ENCODE results near the gene TBR1.

DNA sequence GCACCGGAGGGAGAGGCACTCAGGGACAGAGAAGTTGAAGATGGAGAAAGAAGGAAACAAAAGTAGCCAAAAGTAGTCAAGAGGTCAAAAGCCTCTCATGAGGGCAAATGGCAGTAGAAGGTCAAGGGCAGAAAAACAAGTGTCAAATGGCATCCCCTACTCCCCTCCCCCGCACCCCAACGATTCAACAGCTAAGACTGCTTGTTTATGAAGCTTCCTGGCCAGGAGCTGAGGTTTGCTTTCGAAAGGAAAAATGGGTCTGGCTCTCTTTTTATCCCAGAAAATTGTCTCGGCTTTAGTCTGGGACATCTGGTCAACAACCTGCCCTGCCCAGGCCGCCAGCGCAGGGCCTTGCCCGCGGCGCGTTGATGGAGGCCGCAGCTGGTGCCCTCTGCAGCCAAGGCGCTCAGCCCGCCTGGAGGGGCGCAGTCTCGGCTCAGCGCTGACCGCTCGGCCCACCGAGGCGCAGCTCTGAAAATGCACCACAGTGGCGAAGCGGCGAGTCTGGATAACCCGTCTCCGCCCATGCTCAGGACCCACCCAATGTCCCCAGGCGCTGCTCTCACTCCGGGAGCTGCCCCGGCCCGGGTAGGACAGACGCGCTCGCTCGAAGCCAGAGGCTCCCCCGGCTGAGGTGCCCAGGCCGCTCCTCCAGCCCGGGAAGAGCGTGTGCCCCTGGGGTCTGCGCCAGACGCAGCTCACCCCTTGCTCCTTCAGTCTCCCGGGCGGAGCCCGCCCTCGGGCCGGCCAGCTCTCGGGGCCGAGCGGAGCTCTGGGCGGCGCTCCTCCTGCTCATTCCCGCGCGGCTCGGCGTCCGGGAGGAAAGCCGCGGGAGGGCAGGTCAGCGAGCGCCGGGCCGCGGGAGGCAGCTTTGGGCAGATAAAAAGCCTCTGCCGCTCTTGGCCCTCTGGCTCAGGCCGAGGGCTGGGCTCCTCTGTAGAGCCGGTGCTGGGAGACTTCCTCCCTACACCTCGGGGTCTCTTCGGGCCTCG lies 1.8 kb upstream of the TBR1 start:
- TF ChIP-seq, protein P1, sequence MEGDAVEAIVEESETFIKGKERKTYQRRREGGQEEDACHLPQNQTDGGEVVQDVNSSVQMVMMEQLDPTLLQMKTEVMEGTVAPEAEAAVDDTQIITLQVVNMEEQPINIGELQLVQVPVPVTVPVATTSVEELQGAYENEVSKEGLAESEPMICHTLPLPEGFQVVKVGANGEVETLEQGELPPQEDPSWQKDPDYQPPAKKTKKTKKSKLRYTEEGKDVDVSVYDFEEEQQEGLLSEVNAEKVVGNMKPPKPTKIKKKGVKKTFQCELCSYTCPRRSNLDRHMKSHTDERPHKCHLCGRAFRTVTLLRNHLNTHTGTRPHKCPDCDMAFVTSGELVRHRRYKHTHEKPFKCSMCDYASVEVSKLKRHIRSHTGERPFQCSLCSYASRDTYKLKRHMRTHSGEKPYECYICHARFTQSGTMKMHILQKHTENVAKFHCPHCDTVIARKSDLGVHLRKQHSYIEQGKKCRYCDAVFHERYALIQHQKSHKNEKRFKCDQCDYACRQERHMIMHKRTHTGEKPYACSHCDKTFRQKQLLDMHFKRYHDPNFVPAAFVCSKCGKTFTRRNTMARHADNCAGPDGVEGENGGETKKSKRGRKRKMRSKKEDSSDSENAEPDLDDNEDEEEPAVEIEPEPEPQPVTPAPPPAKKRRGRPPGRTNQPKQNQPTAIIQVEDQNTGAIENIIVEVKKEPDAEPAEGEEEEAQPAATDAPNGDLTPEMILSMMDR (IDR thresholded peaks at IDR 0.05), result no peak
- no peak for TF ChIP-seq POLR2AphosphoS5 (IDR thresholded peaks at IDR 0.05; ENCODE audit: insufficient read depth in 1 of 2, low read depth in 1 of 2)
- no peak for TF ChIP-seq POLR2A (IDR thresholded peaks at IDR 0.05)

All from vagina (tissue), 2 donors.